ENCODE results near the gene EXOSC10.

DNA sequence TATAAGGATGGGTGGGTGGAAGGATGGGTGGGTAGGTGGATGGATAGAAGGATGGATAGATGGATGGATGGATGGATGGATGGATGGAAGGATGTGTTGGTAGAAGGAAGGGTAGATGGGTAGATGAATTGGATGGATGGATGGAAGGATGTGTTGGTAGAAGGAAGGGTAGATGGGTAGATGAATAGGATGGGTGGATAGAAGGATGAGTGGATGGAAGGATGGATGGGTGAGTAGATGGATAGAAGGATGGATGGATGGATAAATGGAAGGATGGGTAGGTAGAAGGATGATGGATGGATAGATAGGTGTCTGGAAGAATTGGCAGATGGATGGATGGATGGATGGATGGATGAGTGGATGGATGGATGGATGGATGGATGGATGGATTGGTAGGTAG is 58.6 kb downstream of the EXOSC10 start:
- no peak for TF ChIP-seq EZH2phosphoT487 (IDR thresholded peaks at IDR 0.05; ENCODE audit: low read depth, severe bottlenecking, unreplicated experiment)
- TF ChIP-seq CTCF (IDR thresholded peaks at IDR 0.05; ENCODE audit: poor library complexity): no peak
- no peak for TF ChIP-seq EZH2 (IDR thresholded peaks at IDR 0.05; ENCODE audit: borderline replicate concordance)

Measured in hepatocyte (in vitro differentiated cells).